HG03097 (cell line): ENCODE results near the gene ABTB2.

Source experiments
- ATAC-seq: cut with Tn5 transposase; IDR thresholded peaks from one replicate; pipeline ENCODE4 v1.9.1; 2021; ENCODE audit not compliant: unreplicated experiment, low FRiP score

ABTB2 gene

DNA sequence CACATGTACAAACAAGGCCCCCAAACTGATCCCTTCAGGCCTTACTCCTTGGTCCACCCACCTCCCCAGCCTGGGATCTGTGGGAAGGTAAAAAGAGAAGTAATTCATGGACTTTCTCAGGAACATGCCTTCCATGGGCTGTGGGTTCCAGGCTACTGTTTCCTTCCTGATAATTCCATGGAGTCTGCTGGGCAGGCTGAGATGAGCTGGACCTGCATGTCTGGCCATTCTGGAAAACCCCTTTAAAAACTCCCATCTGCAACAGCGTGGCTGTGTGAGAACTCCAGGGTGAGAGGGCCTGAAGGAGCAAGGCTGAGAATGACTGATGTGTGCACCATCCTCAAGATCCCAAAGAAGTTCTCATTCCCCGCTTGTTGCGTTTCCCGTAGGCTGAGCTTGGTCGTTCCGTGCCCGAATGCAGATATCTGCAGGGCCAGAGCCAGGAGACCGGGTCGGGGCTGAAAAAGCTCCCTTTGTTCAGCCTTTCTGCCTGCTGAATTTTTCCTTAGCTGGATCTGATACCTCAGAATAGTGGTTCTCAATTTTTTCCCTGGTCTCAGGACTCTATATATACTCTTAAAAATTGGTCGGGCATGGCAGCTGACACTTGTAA is 179.5 kb downstream of the ABTB2 start:
- ATAC-seq, result no peak

GRCh38 chr11:34176751-34177209 is 181.0 kb downstream of the ABTB2 start:
- ATAC-seq, result no peak

DNA sequence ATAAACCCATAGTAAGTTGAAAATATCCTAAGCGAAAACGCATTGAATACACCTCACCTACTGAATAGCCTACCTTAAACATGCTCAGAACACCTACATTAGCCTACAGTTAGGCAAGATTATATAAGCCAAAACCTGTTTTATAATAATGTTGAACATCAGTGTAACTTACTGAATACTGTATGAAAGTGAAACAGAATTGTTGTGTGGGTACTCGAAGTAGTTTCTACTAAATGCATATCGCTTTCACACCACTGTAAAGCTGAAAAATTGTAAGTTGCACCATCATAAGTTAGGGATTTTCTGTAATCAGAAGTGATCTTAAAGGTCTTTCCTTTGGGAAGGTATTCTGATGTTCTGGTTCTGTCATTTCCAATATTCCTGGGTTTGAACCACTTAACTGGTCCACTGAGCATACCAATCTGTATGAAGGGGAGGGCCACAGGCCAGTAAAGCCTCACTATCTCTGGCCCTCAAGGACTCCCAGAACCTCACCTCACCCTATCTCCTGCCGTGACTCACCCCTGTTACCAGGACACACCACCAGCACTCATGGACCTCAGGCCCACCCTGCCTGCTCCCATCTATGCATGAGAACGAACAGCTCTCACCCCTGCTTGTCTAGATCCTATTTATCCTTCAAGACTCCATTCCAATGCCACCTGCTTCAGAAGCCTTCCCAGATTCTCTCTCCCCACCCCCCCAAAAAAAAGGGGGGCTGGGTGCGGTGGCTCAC is 182.4 kb downstream of the ABTB2 start:
- ATAC-seq, result no peak

DNA sequence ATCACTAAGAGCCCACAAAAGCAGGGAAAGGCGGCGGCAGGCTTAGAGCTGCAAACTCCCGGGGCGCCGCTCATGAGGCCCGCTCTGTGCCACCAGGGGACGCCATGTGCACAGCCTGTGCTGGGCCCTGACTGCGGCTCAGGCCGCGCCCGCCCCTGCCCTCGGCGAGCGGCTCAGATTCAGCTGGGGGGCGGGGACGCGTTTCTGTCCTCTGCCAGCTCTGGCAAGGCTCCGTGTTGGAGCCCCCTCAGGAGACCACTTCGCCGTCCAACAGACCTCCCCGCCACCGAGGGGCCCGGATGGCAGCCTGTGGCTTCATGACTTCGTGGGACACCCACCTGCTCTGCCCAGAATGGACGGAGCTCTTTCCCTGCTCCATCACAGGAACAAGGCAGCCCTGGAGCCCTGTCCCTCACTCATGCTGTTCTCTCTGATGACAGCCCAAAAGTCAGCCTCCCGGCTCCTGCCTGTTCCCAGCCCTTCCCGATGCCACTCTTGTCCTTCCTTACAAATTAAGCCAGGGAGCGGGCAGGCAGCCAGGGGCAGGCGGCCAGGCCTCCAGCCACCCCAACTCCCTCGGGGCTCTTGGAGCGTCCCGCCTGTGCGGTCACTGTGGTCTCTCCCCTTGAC is 183.3 kb downstream of the ABTB2 start:
- peak; percentile 72 for ATAC-seq

DNA sequence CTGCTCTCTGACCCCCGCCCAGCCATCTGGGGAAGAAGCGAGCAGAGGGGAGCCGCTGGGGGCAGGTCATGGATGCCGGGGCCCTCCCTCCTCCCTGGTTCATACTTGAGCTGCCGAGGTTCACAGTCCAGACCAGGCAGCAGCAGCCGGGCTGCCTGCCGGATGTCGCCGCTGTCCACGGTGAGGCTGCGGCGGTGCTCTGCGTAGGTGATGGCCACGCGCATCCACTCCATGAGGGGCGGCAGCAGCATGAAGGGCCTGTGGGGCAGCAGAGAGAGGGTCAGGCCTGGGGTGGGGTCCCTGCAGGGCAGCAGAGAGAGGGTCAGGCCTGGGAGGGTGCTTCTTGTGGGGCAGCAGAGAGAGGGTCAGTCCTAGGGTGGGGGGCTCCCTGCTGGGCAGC is 184.8 kb downstream of the ABTB2 start:
- ATAC-seq, result no peak

DNA sequence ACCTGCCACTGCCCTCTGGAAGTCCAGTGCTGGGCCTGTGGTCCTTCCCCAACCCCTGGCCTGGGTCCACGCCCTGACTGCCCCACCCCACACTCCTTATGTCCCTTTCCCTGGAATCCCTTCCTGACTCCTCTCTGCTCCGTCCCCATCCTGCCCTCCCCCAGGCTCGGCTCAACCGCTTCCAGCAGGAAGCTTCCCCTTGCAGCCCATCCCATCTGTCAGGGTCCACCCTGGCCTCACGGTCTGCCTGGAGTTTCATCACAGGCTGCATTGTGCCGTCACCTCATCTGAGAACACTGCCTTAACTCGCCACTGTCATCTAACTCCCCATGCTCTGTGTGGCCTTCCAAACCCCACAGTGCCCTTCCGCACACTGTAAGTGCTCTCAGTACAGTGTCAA is 188.1 kb downstream of the ABTB2 start:
- no peak for ATAC-seq

- no peak for ATAC-seq
Measured at GRCh38 chr11:34168642-34169420, 189.0 kb downstream of the ABTB2 start.

DNA sequence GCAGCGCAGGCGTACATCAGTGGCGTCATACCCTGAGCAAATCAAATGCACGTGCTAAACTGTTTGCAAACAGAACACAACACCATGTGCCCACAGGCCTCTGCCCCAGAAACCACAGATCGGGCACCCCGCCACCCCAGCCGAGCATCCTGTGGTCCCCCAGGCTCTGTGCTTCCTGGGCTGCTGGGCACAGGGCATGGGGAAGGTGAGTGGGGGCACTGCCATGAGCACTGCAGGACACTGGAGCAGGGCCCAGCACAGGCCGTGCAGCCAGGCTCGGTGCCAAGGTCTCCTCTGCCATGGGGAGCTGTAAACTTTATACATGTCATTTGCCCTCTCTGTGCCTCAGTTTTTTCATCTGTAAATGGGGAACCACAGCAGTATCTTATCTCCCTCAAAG is 189.8 kb downstream of the ABTB2 start:
- no peak for ATAC-seq

DNA sequence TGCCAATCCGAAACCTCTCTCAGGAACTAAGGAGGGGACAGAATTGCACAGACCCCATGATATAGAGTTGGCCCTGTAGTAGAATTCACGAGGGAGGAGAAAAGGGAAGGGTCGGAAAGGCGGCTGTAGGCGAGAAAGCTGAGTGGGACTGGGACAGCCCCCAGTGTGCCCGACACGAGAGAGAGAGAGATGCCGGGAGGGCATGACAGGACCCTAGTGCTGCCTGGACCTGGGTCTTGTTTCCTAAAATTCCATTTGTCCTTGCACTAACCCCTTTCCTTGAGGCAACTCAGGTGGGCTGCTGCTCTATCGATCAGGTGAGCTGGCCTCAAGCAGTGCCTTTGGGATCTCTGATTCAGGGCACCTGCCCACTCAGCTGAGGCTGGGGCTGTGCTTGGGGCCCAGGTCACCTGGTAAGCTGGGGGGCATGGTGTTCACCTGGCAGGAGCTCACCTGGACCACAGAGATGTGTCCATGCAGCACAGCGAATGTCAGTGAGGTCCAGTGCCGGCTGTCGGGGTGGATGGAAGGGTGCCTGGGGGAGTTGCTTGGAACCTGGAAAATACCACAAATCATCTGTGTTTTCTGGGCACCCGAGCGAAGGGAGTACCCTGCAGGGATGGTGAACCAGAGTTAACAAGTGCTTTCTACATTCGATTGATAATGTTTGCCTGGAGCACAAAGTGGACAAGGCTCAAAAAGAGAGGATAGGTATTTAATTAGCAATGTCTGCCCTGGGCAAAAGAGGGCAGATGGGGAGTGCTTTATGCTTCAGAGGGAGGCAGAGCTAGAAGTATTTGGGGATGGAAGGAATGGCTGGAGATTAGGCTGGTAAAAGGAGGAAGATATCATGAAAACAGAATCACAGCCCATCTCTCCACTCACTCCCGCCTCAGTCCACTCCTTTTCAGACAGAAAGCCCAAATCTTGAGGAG is 190.7 kb downstream of the ABTB2 start:
- no peak for ATAC-seq

- no peak for ATAC-seq
Measured at GRCh38 chr11:34165786-34166555, 191.8 kb downstream of the ABTB2 start.

DNA sequence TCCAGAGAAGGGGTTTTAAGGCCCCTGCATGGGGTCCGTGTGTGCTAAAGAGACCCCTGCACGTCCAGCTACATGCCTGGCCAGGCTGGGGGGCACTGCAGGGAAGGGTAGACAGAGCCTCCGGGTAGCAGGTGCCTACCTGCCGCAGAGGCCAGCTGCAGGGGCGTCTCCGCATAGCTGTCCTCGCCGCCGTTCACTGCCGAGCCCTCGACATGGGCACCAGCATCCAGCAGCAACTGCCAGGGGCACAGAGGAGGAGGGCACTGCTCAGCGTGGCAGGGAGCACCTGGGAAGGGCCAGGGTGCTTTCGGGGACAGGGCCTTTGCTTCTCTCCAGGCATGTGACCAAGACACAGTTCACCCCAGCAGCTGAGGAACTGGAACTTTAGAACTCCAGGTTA is 192.7 kb downstream of the ABTB2 start:
- no peak for ATAC-seq

GRCh38 chr11:34162856-34163255 is 195.0 kb downstream of the ABTB2 start:
- ATAC-seq, result no peak

GRCh38 chr11:34162493-34162820 is 195.4 kb downstream of the ABTB2 start:
- no peak for ATAC-seq

GRCh38 chr11:34161812-34162492 is 195.9 kb downstream of the ABTB2 start:
- ATAC-seq, result no peak

DNA sequence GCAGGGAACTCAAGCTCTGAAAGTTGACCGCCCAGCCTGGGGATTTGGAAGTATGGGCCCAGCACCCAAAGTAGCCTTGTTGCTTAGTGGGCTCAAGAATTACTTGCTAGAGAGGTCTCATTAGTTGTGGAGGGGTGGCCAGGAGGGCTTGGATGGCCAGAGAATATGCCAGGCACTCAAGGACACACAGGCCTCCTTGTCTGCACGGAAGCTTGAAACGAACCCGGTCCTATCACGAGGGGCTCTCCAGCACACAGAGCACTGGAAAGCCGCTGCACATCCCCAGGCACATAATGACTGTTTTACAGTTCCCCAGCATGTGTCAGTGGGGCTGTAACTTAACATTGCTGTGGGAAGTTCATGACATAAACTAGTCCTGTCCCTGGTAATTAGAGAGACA is 196.4 kb downstream of the ABTB2 start:
- ATAC-seq, result no peak

DNA sequence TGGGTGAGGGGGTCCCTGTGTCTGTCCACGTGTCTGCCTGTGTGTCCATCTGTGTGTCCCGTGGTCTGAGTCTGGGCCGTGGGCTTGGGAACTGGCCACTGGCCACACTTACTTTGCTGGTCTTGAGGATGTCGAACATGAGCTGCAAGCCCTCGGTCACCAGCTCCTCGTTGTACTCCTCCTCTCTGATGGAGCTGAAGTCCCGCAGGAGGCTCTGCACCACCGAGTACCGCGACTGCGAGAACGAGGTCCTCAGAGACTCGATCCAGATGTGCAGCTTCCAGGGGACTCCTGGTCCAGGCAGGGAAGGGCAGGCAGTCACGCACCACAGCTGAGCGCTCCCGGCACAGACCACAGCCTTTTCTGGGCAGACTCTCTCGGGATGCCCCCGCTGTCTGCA is 197.0 kb downstream of the ABTB2 start:
- ATAC-seq, result no peak

GRCh38 chr11:34160049-34160721 is 197.6 kb downstream of the ABTB2 start:
- no peak for ATAC-seq

GRCh38 chr11:34158661-34159060 is 199.1 kb downstream of the ABTB2 start:
- ATAC-seq, result no peak
